HFF-Myc (cell line): ENCODE data around the gene MRPS6.

ENCODE experiments used
- DNase-seq: peaks from one replicate; pipeline ENCODE4 v3.0.0-alpha.2; 2011; ENCODE audit warnings: low read depth; ENCODE audit errors: extremely low read depth
- H3K4me3 ChIP-seq: replicated peaks from 2 replicates; pipeline ENCODE4 v1.5.1; 2011; ENCODE audit warnings: low read depth, mild to moderate bottlenecking, control low read depth, low read length
- TF ChIP-seq, protein P1 (sequence below): IDR thresholded peaks from 2 replicates; pipeline ENCODE4 v1.5.1; 2012; ENCODE audit warnings: mild to moderate bottlenecking, low read depth, low read length, control low read depth; ENCODE audit errors: missing control alignments

MRPS6 gene

DNA sequence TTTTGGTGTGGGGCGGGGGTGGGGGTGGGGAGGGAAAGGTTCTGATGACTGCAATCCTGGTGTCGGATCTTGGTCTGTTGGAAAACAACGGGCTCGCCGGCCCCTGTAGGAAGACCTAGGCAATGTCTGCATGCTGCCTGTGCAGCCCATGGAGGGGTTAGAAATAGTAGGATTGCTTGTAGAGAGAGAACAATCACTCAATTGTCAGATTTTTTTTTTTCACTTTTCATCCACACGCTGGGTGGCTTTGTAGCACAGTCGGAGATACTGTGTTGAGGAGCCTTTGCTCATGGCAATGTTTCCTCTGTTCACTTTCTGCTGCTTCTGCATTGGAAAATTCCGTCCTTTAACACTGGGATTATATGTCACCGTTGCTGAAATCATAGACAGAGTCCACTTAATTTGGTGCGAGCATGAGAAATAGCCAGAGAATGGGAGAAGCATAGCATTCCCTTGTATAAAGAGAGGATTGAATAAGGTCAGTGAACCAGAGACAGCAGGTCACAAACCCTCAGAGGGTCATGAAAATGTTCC, 107.5 kb downstream of the MRPS6 start:
- no peak for DNase-seq
- H3K4me3 ChIP-seq, result no peak overlapping the region
- TF ChIP-seq, protein P1, sequence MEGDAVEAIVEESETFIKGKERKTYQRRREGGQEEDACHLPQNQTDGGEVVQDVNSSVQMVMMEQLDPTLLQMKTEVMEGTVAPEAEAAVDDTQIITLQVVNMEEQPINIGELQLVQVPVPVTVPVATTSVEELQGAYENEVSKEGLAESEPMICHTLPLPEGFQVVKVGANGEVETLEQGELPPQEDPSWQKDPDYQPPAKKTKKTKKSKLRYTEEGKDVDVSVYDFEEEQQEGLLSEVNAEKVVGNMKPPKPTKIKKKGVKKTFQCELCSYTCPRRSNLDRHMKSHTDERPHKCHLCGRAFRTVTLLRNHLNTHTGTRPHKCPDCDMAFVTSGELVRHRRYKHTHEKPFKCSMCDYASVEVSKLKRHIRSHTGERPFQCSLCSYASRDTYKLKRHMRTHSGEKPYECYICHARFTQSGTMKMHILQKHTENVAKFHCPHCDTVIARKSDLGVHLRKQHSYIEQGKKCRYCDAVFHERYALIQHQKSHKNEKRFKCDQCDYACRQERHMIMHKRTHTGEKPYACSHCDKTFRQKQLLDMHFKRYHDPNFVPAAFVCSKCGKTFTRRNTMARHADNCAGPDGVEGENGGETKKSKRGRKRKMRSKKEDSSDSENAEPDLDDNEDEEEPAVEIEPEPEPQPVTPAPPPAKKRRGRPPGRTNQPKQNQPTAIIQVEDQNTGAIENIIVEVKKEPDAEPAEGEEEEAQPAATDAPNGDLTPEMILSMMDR, result no peak

DNA sequence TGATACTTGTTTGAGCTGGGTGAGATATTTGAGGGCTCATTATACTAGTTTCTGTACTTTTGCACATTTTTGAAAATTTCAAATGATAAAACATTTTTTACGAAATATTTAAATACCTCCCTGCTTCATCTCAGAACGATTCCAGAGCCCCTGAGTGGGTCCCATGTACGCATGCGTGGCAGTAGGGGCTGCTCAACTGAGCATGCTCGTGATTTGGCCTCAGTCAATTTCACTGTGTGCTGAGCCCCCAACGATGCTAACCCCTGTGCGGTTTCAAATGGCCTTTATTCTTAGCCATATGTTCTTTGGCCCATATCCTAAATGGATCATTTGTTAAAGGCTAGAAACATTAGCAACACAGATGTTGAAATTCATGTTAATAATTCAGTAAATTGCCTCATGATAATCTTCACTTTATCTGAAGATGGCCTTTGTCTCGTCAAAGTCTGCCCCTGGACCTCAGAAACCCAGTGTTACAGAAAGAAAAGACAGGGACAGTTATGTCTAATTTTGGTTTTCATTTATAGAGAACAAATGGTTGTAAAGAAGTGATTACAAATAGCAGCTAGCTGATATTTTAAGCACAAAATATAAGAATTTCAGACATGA, 108.2 kb downstream of the MRPS6 start:
- TF ChIP-seq, protein P1, result no peak
- H3K4me3 ChIP-seq, result no peak overlapping the region

DNA sequence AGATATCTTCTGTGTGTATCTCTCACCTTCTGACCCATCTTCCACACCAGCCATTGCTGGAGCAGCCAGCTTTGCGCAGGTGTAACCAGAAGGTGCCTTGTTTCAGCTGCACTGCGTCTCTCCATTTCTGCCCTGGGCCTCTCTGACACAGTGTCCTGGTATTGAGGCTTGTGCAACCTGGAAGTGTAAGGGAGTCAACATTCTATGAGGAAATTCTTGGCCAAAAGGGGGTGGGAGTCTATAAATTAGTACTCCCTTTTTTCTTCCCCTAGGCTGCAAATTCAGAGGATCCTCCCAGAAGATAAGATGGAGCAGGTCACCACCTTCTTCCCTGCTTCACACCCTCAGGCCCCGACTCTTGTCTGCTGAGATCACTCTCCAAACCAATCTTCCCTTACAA, 109.1 kb downstream of the MRPS6 start:
- no peak for DNase-seq
- no peak overlapping the region for H3K4me3 ChIP-seq
- TF ChIP-seq, protein P1, result no peak

More for the DNA sequence above, 108.2 kb downstream of the MRPS6 start:
- DNase-seq, result no peak

DNA sequence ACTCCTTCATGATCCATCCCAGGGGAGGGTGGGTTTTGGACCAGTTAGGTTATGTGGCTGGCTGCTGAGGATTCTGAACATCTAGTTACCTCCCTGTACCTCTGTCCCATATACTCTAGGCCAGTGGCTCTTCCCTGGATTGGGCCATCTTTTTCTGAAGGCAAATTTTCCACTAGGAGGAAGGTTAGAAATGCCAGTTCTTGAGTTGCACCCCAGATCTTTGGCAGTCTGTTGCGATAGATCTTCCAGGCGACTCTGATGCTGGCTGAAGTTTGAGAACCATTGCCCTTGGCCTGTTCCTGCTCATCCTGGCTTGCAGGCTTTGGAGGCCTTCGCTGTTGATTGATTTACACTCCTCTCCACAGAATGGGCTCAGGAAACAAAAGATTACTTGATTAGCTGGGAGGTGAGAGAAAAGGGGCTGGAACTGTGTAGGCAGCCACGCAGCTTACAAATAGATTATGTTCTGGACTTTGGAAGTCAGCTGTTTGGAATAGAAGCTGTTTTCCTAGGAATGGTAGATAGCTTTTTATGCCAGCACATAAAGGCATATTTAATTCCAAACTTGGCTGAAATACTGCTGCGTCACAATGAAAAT, 110.1 kb downstream of the MRPS6 start:
- DNase-seq, result no peak
- H3K4me3 ChIP-seq, result no peak overlapping the region
- TF ChIP-seq, protein P1, result no peak

DNA sequence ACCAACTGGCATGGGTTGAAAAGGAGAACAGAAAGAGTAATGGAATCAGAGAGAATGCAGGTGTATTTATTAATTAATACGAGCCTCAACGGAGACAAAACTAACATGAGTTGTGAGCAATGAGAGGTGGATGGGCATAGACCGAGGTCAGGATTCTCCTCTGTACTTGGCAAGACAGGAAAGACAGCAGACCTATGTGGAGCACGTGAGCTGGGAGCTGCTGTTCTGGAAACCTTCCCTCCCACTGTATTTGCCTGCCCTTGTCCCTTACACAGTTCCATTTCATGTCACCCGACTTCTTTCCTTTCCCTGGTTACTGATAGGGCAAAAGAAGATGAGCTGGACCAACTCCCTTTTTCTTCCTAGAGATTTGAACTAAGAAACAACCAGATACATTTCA, 110.9 kb downstream of the MRPS6 start:
- H3K4me3 ChIP-seq, result no peak overlapping the region
- TF ChIP-seq, protein P1, result no peak
- DNase-seq, result no peak

DNA sequence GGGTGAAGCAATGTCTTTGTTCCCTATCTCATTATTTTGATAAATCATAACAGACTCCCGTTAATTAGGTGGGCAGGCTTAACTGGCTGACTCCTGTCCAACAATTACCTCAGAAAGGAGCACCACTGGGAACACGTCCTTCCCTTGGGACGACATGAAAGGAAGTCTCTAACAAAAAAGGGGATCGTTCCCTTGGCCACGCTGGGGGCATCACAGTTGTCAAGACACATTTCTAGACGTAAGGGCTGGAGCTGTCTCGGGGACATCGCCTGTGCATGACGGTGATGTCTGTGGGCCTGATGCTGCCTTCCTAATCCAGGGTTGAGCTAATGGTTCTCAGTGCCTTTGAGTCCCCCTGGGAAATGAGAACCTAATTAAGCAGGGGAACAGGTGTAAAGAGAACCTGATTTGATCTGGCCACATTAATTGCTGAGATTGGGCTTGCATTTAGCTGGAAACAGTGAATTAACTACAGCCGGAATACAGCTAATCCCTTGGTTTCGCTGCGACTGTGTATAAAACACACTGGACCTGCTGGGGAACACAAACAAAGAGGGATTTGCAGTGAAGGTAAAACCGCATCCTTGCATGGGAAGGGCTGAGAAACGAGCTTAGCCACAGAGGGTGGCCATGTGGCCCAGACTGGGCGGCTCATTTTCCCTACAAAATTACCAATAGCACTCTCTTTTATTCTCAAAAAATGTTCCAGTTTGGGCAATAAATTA, 111.8 kb downstream of the MRPS6 start:
- TF ChIP-seq, protein P1, result no peak
- H3K4me3 ChIP-seq, result no peak overlapping the region
- DNase-seq, result no peak
